ENCODE data around the gene CUL3.
"Not testable (repeated sequence)": the region's sequence is repeated elsewhere in the genome, so short reads cannot be mapped to it uniquely, and the experiment has no call there.

Gene CUL3

DNA sequence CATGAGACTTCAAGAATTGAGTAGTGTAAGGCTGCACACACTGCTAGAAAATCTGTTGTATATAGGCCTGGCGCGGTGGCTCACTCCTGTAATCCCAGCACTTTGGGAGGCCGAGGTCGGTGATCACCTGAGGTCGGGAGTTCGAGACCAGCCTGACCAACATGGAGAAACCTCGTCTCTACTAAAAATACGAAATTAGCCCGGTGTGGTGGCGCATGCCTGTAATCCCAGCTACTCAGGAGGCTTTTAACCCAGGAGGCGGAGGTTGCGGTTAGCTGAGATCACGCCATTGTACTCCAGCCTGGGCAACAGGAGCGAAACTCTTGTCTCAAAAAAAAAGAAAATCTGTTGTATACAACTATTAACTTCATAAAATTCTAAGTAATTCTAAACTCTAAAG is 2.1 kb downstream of the CUL3 start:
- not testable (repeated sequence) for DNase-seq (ENCODE audit: low read depth in 2 of 2, low spot score in 1 of 2)

DNA sequence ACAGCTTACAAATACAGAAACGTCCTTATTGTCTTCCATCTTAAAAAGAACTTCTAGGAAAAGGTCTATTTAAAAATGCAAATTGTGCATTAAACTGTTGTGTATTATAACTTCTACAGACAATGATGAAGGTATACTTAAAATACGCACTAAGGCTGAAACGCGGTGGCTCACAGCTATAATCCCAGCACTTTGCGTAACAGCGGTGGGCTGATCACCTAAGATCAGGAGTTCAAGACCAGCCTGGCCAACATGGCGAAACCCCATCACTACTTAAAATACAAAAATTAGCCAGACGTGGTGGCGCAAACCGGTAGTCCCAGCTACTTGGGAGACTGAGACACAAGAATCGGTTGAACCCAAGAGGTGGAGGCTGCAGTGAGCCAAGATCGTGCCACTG is 4.9 kb downstream of the CUL3 start:
- DNase-seq (ENCODE audit: low read depth in 2 of 2, low spot score in 1 of 2) = no peak

DNA sequence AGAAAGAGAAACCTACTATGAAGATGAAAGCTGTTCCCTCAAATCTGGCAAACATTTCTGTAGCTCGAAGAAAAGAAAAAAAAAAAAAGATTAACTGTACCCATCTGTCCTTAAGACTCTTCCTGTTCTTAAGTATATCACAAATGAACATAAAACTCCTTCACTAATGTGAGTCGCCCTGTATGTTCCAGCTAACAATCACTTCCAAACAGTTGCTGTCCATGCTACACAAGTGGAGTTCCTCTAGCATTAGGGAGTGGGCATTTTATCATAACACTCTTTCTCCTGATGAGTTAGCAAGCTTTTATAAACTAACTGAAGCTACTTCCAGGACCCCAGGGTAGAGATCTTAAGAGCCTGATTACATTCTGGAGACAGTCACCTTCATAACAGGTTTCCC is 5.8 kb downstream of the CUL3 start:
- DNase-seq (ENCODE audit: low read depth in 2 of 2, low spot score in 1 of 2) = no peak

DNA sequence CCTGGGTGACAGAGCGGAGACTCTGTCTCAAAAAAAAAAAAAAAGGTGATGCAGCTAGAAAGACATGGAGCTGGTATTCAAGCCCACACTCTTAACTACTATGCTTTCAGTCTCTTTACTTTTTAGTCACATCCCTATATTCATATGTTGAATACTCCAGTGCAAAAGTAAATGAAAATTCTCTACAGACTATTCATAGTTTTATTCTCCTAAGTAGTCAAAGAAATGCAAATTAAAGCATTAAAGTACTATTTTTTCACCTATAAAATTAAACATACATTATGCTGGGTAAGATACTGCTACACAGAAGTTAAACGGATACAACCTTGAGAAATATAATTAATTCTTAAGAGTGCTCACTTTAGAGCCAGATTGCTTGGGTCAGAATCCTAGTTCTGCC is 7.6 kb downstream of the CUL3 start:
- no peak for DNase-seq (ENCODE audit: low read depth in 2 of 2, low spot score in 1 of 2)

DNA sequence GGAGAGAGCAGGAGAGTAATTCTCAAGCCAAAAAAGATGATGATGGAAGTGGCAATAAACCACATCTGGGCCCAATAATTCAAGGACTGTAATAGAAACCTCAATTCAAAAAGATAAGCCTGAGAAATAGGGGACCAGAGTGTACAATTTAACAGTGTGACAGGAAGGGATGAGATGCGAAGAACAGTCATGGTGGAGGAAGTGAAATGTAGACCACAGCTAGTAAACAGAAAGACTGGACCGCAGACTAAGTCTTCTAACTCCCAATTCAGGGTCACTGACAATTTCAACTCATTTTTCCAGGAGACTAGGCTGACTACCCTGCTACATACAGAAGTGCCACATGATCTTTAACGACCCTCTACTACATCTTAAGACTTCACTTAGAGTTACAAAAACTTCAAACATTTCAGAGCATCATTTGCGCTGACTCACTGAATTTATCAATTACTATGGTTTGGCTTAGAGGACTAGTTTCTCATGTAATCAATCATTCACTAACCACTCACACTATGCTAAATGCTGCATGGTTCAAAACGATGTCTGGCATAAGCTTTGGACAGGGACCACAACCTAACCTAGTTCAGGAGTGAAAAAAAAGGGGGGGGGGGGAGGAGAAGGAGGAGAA is 9.0 kb downstream of the CUL3 start:
- no peak for DNase-seq (ENCODE audit: low read depth in 2 of 2, low spot score in 1 of 2)

DNA sequence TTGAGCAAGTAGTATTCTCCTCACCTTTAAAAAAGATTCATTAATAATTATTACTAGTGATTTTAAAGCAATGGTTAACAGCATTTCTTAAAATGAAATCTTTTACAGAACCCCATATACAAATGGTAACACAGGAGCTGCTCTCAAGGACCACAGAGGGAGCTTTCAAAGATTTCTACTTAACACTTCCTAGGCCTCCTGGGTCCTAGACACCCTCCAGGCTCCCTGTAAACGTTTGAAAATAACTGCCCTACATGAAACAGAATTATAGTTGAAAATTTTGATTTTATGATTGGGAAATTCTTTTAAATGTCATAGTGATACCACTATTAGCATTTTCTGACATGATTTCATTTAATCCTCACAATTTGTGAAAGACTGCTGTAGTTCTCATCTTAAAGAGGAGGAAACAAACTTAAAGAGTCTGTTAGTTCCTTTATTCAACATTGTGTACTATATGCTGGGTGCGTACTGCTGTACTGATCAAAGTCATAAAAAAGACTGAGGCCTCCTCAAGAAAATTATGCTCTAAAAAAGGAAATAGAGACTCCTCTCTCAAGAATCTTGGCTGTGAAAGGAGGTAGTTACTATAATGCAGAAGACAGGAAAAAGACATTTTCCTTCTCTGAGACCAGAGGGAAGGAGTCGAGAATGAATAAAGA is 10.6 kb downstream of the CUL3 start:
- no peak for DNase-seq (ENCODE audit: low read depth in 2 of 2, low spot score in 1 of 2)

DNA sequence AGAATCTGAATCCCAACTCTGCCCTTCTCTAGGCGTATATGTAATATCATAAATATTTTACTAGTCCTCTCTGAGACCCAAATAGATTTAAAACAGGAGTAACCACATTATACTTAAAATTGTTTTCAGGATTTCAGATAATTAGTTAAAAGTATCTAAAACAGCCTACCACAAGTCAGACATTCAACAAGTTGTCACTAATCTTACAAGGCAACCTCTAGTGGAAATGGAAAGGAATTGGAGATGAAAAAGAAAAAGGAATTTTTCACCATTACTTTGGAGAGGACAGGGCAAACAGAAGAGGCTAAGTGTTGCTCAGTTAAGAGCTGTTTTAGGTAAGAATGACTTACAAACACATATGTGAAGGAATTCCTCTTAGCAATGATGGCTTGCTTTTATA is 11.4 kb downstream of the CUL3 start:
- DNase-seq (ENCODE audit: low read depth in 2 of 2, low spot score in 1 of 2) = no peak

DNA sequence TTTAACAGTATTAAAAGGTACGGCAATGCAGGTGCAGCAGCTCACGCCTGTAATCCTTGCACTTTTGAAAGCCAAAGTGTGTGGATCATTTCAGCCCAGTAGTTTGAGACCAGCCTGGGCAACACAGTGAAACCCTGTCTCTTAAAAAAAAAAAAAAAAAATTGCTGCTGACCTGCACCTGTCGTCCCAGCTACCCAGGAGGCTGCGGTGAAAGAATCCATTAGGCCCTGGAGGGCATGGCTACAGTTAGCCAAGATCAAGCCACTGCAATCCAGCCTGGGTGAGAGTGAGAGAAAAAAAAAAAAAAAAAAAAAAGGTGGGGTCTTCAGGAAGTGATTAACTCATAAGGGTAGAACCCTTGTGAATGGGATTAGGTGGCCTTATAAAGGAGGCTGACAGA is 12.8 kb downstream of the CUL3 start:
- DNase-seq (ENCODE audit: low read depth in 2 of 2, low spot score in 1 of 2) = no peak

DNA sequence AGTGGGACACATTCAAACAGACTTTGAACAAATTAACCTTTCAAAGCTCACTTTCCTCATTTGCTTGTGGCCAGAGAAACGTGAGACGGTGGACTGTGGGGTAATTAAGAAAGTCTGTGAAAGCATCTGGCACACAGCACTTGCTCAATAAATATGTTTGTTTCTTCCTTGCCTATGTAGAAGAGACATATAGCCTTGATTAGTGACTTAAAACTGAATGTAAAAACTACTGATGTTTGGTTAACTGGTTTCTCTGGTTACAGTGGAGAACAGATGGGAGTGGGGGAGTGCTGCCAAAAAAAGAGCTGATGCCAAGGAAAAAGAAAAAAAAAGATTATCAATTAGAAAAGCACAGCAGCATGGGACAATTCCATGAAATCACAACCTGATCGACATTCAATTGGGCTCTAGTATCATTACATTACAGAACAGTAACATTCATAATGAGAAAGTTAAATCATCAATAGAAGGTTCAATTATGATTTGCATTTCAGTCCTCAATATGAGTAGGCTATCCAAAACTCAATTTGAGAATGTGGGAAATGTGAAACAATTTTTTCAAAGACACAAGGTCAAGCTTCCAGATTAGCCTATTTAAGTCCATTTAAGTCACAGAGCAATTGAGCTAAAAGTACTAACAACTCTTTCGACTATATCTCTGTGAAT is 14.7 kb downstream of the CUL3 start:
- DNase-seq (ENCODE audit: low read depth in 2 of 2, low spot score in 1 of 2) = no peak

DNA sequence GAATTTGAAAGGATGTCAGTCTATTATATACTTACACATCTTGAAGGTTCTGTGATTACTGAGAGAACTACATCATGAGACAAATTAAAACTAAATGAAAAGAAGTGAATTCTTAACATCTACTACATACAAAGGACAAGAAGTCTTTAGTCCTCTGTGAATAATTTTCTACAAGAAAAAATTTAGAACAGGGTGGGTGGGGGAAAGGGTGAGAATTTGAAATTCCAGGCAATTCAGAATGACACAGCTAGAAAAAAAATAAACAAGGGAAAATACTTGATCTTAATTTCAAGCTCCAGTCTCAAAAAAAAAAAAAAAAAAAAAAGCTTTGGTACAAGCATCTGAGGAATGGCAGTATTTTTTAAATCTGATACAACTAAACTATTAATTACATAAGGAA is 15.5 kb downstream of the CUL3 start:
- DNase-seq (ENCODE audit: low read depth in 2 of 2, low spot score in 1 of 2) = no peak

DNA sequence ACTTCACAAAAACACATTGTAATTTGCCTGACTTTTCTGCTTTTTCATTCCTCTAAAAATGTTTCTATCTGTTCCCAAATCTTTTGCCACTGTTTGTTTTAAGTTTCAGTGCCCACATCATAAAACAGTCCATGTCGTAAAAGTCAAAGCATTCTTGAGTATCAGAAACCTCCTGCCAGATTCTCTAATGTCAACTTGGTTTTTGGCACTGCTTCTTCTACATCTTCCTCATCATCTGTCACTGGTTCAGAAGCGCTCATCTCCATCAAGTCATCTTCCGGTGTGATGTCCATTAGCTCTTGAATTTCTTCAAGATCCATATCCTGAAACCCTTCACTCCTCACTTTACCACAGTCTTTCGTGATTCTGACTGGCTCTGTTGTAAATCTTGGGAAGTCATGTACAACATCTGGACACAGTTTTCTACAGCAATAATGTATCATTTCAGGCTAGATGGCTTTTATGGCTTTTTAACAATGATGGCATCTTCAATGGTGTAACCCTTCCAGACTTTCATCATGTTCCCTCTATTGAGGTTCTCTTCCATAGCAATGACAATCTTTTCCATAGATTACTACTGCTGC is 19.6 kb downstream of the CUL3 start:
- no peak for DNase-seq (ENCODE audit: low read depth in 2 of 2, low spot score in 1 of 2)

DNA sequence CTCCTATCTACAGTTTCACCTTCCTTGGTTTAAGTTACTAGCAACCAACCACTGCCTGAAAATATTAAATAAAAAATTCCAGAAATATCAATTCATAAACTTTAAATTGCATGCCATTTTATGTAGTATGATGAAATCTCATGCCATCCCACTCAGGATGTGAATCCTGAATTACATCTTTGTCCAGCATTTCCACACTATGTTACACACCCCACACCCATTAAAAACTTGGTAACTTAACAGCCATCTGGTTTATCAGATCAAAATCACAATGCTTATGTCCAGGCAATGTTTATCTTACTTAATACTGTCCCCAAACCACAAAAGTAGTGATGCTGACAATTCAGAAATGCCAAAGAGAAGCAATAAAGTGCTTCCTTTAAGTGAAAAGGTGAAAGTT is 21.6 kb downstream of the CUL3 start:
- no peak for DNase-seq (ENCODE audit: low read depth in 2 of 2, low spot score in 1 of 2)

DNA sequence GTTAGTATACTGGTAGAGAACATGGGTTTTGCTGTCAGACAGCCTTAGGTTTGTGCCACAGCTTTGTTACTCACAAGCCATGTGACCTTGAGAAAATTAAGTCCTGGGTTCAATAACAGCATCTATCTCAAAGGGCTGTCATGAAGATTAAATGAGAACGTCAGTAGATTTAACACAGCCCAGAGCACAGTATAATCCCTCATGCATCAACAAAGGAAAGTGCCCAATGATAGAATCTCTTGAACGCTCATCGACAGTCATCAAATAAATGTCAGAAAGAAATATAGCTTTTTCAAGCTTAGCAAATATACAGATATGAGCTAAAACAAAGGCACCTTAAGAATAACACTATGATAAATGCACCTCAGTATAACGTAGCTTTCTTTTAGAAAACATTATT is 22.3 kb downstream of the CUL3 start:
- no peak for DNase-seq (ENCODE audit: low read depth in 2 of 2, low spot score in 1 of 2)

DNA sequence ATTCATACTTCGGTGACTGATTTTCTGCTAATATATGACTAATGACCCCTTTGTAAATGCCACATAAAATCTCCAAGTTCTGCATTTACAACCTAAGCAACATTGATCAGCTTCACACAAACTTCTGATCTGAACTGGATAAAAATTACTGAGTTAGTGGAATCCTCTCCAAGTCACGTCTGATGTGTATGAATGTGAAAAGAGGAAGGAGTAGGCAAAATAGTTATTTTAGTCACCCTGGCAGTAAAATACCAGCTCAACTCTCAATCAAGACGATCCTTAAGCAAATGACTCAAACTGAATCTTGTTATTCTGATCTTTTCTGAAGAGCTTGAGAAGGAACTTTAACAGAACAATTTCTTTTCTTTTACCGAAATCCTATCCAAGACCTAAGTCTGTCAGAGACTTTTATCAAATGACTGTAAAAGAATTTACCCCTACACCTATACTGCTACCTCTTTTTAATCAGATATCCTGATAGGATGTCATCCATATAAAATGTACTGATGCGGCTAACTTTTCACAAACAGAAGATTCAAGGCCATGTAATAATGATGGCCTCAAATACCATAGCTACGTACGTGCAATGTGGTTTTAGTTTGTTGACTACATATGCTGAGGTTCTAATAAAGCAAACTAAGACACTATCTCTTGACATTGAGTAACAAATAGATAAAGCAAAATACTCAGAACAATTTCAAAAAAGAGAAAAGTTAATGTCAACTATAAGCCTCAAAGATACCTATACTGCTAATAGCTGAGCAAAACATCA is 23.7 kb downstream of the CUL3 start:
- DNase-seq (ENCODE audit: low read depth in 2 of 2, low spot score in 1 of 2) = no peak

DNA sequence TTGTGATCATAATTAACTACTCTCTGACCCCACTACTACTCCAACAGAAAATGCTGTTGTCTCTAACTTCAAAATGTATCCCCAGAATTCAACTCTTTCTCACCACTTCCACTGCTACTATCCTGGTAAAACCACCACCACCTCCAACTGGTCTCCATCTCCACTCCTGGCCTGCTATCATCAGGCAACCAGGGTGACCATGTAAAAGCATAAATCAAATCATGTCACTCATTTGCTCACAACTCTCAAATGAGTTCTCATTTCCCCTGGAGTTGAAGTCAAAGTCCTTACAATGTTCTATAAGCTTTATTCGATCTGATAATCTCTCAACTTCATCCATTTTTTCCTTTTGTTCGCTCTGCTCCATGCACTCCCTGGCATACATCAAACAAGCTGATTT is 24.6 kb downstream of the CUL3 start:
- no peak for DNase-seq (ENCODE audit: low read depth in 2 of 2, low spot score in 1 of 2)

DNA sequence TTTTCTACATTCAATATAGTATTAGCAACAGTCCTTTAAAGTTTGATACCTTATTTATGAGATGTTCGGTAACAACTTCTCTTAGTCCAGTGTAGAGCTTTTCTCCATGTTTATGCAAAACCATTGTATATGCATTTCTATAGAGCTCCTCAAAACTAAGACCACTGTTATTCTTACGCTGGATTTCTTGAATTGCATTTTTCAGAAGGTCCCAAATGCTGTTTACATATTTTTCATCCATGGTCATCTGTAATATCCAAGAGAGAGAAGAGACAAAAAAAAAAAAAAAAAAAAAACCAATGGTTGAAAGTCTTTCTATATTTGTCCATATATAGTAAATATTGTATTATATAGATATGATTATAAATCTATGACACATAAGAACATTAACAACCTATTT is 27.6 kb downstream of the CUL3 start:
- no peak for DNase-seq (ENCODE audit: low read depth in 2 of 2, low spot score in 1 of 2)

DNA sequence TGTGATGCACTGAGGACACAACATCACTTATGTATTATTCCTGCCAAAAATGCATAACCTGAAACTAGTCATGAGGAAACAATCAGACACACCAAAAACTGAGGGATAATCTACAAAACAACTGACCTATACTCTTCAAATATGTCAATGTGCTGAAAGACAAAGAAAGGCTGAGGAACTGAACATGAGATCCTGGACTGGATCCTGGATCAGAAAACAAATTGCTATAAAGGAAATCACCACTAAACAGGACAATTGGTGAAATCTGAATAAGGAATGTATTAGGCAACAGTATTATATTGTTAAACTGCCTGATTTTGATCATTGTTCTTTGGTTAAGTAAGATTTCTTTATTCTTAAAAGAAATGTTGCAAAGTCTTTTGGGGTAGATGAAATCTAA is 28.8 kb downstream of the CUL3 start:
- no peak for DNase-seq (ENCODE audit: low read depth in 2 of 2, low spot score in 1 of 2)

DNA sequence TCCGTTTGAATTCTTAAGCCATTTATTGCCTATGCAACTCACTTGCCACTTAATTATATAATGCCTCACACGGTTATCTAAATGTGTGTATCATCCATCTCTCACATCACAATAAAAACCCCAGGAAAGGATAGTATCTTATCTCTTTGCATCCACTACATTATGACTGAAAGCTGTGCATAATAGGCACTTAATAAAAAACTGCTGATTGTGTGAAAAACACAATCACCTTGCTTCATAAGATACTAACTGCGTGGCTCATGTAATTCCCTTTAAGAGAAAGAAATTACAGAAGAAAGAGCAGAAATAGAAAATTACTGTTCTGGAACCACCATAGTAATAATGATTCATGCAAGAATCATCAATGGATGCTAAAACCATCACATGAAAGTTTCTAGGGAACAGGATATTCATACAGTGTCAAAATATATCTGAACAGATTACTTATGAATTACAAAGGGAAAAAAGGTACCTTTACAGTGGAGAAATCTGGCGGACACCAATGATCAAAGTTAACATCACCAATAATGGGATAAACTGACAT is 29.3 kb downstream of the CUL3 start:
- no peak for DNase-seq (ENCODE audit: low read depth in 2 of 2, low spot score in 1 of 2)

DNA sequence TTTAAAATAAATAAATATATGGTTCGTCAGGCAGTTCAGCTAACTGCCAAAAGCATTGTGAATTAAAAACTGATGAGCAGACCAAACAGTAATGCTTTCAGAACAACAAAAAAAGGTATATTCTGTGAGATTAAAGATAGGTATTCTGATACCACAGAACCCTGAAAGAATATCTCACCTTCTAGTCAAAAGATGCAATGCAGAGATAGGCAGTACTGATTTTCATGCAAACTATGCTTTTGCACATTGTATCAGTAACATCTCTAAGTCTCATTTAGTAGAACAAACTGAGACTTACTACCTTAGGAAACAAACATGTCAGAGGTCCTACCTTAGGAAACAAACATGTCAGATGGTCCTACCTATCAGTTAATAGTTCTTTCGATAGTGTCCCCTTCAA is 32.4 kb downstream of the CUL3 start:
- no peak for DNase-seq (ENCODE audit: low read depth in 2 of 2, low spot score in 1 of 2)

DNA sequence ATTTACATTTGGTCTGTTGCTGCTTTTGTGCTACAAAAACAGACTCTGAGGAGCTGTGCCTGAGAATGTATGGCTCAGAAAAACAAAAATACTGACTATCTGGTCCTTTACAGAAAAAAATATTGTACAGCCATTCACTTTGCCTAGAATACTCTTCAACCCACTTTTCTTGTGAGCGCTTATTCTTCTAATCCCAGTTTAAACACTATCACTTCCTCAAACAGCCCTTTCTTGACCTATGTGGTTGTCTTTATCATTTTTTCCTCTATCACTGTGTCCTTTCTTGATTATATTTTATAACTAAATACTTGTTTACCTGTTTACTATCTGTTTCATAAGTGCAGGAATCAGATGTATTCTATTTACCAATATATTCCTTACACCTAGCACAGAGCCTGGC is 33.5 kb downstream of the CUL3 start:
- no peak for DNase-seq (ENCODE audit: low read depth in 2 of 2, low spot score in 1 of 2)

DNA sequence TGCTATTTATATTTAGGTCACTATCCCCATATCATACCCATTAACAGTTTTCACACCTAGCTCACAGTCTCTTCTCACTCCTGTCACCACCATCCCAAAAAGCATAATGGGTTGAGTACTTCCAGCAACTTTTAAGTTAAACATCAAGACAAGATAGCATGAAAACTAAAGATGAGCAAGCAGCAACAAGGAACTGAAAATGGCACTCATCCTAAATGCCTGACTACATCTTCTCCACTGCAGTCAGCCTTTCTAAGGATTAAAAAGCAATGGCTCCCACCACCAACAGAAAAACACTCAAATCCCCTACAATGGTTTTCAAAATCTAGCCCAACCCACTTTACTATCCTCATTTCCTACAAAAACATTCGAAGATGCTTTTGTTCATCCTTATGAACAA is 38.2 kb downstream of the CUL3 start:
- DNase-seq (ENCODE audit: low read depth in 2 of 2, low spot score in 1 of 2) = no peak
